Measurements from ENCODE around the gene SPRED2.

DNA sequence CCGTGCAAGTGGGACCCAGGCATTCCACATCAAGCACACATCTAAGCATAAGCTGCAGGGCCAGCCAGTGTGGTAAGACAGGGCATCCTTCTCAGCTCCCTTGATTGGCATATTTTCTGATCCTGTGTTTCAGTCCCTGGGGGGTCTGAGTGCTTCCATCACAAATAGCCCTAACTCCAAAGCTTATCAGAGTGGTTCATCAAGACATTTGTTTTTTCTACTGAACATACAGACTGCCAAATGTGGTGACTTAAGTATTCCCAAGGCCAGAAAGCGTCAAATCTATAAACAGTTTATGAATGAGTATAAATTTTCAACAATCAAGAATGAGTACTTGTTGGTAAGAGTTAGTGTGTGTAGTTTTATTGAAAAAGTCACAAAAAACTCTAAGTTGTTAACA is 18.8 kb downstream of the SPRED2 start:
- TF ChIP-seq, protein P1, sequence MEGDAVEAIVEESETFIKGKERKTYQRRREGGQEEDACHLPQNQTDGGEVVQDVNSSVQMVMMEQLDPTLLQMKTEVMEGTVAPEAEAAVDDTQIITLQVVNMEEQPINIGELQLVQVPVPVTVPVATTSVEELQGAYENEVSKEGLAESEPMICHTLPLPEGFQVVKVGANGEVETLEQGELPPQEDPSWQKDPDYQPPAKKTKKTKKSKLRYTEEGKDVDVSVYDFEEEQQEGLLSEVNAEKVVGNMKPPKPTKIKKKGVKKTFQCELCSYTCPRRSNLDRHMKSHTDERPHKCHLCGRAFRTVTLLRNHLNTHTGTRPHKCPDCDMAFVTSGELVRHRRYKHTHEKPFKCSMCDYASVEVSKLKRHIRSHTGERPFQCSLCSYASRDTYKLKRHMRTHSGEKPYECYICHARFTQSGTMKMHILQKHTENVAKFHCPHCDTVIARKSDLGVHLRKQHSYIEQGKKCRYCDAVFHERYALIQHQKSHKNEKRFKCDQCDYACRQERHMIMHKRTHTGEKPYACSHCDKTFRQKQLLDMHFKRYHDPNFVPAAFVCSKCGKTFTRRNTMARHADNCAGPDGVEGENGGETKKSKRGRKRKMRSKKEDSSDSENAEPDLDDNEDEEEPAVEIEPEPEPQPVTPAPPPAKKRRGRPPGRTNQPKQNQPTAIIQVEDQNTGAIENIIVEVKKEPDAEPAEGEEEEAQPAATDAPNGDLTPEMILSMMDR (IDR thresholded peaks at IDR 0.05; ENCODE audit: low read depth, low read length): no peak
- TF ChIP-seq EZH2phosphoT487 (IDR thresholded peaks at IDR 0.05; ENCODE audit: low read depth): no peak
